ENCODE results near the gene ZKSCAN5.

The ZKSCAN5 gene

DNA sequence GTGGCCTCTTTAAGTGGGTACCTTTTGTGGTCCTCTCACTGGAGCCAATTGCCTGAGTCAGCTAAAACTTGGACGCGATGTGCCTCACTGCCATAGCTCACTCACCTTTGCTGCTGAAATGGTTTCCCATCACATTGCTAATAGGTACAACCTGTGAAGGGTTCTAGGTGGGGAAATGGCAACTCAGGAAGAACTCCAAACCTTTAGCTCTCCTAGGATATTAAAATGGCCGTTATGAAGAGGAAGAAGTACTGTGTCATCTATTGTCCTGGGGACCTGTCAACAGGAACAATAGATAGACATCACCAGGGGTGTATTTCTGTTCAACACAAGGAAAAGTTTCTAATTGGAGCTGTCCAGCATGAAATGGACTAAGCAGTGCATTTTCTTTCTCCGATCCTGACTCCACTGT is 52.7 kb downstream of the ZKSCAN5 start:
- Histone ChIP-seq H3K4me1 (peaks cover 31 to 69% (median 45%) of the 10 kb centered on the region in 10 experiments), H3K27me3 (no peaks in the 10 kb centered on the region), H3K27ac (peak overlapping the region; percentile 93 to 98 (median 97); a peak in 21 of 22 replicates), H3K9ac (peak overlapping the region; percentile 93 to 99 (median 97)), H3K9me3 (replicated peaks in 1 of 11) (no peaks in the 10 kb centered on the region), H3K4me3 (peak overlapping the region; percentile 76 to 96 (median 90)), H4K20me1 (peaks cover 10 to 32% (median 22%) of the 10 kb centered on the region in 11 experiments; a peak in 16 of 22 replicates), H3K36me3 (peaks cover 33 to 64% (median 54%) of the 10 kb centered on the region in 11 experiments), H3K4me2 (peak overlapping the region; percentile 81 to 94 (median 88))
- TF ChIP-seq Cebpa-rat (IDR thresholded peaks at IDR 0.05): no peak

GRCh38 chr7:99557940-99558305 is 53.5 kb downstream of the ZKSCAN5 start:
- Histone ChIP-seq H3K4me1 (peaks cover 27 to 71% (median 46%) of the 10 kb centered on the region in 10 experiments), H3K27ac (peak overlapping the region; percentile 93 to 98 (median 97)), H4K20me1 (peaks cover 10 to 39% (median 29%) of the 10 kb centered on the region in 11 experiments; a peak in 17 of 22 replicates), H3K27me3 (no peaks in the 10 kb centered on the region), H3K4me2 (peak overlapping the region; percentile 81 to 94 (median 88)), H3K9me3 (replicated peaks in 1 of 11) (no peaks in the 10 kb centered on the region), H3K9ac (peak overlapping the region; percentile 93 to 99 (median 97)), H3K4me3 (peak overlapping the region; percentile 76 to 96 (median 90)), H3K36me3 (peaks cover 40 to 72% (median 61%) of the 10 kb centered on the region in 11 experiments)
- TF ChIP-seq Cebpa-rat (IDR thresholded peaks at IDR 0.05): no peak

- no peaks in the 10 kb centered on the region for H3K27me3 ChIP-seq
- H4K20me1 ChIP-seq: peaks cover 10 to 45% (median 36%) of the 10 kb centered on the region in 11 experiments; a peak in 19 of 22 replicates
- H3K4me1 ChIP-seq: peaks cover 27 to 73% (median 51%) of the 10 kb centered on the region in 10 experiments
- peak within 1 kb of the TSS; percentile 81 to 94 (median 88) for H3K4me2 ChIP-seq
- H3K27ac ChIP-seq: peak within 1 kb of the TSS; percentile 93 to 98 (median 97)
- H3K9me3 ChIP-seq (replicated peaks in 1 of 11): no peaks in the 10 kb centered on the region
- peak within 1 kb of the TSS; percentile 93 to 99 (median 97) for H3K9ac ChIP-seq
- H3K36me3 ChIP-seq: peaks cover 43 to 73% (median 64%) of the 10 kb centered on the region in 11 experiments
- 0 out of 22 replicates have a peak, but pooled peaks of 1 of the 11 experiments have one; percentile 10 for TF ChIP-seq Cebpa-rat (IDR thresholded peaks at IDR 0.05)
- H3K4me3 ChIP-seq: peak within 1 kb of the TSS; percentile 76 to 96 (median 90)
Measured at GRCh38 chr7:99558306-99559174, 54.1 kb downstream of the ZKSCAN5 start, which contains the start of gene ZNF655. ZNF655 (plus strand) TSS chr7:99558642; CDS start chr7:99560560, 1,918 bp downstream.

- Histone ChIP-seq H3K27me3 (no peaks in the 10 kb centered on the region), H3K36me3 (peaks cover 45 to 73% (median 66%) of the 10 kb centered on the region in 11 experiments), H3K4me2 (peak overlapping the region; percentile 81 to 94 (median 88))
Measured at GRCh38 chr7:99559175-99559915, 54.9 kb downstream of the ZKSCAN5 start.

DNA sequence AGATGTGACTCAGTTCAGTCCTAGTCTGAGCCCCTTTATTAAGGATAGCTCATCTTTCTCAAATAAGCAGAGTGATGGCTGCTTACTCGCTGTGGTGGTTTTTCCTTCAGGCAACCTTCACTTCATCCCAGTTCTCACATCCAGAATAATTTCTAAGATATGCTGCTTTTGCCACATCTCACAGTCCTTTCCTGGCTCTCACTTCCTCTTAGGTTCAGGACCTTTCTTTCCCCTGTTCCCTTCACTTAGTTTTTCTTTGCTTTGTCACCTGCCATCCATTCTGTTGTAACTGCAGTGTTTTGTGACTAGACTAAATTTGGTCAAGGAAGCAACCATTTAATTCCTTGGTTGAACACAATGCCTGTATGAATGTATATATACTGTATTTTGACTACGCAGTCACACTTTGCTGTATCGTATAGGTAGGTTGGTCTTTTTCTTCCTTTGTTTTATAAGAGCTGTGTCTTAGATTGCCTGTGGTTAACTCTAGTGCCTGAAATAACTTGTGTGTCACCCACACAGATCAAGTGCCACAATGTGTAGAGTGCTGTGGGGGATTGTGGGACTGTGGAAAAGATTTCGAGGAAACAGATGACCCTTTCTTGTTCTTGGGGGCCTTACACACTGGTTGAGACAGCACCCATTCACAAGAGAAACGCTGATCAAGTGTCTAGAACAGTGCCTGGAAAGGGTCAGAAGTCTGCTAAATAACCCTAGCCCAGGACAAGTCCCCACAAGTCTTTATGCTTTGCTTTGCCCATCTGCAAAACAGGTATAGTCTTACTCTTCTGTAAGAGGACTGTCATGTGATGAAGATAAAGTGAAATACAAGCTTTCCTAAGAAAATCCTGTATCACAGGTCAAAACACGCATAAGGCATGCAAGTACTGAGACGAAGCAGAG is 56.6 kb downstream of the ZKSCAN5 start:
- peak overlapping the region in 7 of 11 experiments; percentile 12 to 98 (median 93); a peak in 10 of 22 replicates for H3K9ac ChIP-seq
- peak overlapping the region in 10 of 11 experiments; percentile 81 to 94 (median 88); a peak in 18 of 22 replicates for H3K4me2 ChIP-seq
- peak overlapping the region in 3 of 10 experiments; percentile 76 to 88 (median 80); a peak in 3 of 20 replicates for H3K4me3 ChIP-seq
- peaks cover 27 to 63% (median 47%) of the 10 kb centered on the region in 10 experiments for H3K4me1 ChIP-seq
- peak overlapping the region in 3 of 11 experiments; percentile 1 to 63 (median 18); a peak in 5 of 22 replicates for H3K27ac ChIP-seq
- no peak for TF ChIP-seq Cebpa-rat (IDR thresholded peaks at IDR 0.05)
- H3K9me3 ChIP-seq (replicated peaks in 1 of 11): no peaks in the 10 kb centered on the region
- H4K20me1 ChIP-seq: peaks cover 20 to 71% (median 54%) of the 10 kb centered on the region in 11 experiments; a peak in 20 of 22 replicates
- H3K27me3 ChIP-seq: no peaks in the 10 kb centered on the region
- peaks cover 61 to 73% (median 70%) of the 10 kb centered on the region in 11 experiments for H3K36me3 ChIP-seq

More at GRCh38 chr7:99559175-99559915, 54.9 kb downstream of the ZKSCAN5 start:
- H4K20me1 ChIP-seq: peaks cover 14 to 53% (median 40%) of the 10 kb centered on the region in 11 experiments; a peak in 20 of 22 replicates
- peaks cover 27 to 79% (median 52%) of the 10 kb centered on the region in 10 experiments for H3K4me1 ChIP-seq
- H3K4me3 ChIP-seq: peak overlapping the region; percentile 76 to 96 (median 90)
- H3K27ac ChIP-seq: peak overlapping the region; percentile 93 to 98 (median 97)
- no peak for TF ChIP-seq Cebpa-rat (IDR thresholded peaks at IDR 0.05)
- no peaks in the 10 kb centered on the region for H3K9me3 ChIP-seq (replicated peaks in 1 of 11)
- peak overlapping the region; percentile 93 to 99 (median 97) for H3K9ac ChIP-seq

DNA sequence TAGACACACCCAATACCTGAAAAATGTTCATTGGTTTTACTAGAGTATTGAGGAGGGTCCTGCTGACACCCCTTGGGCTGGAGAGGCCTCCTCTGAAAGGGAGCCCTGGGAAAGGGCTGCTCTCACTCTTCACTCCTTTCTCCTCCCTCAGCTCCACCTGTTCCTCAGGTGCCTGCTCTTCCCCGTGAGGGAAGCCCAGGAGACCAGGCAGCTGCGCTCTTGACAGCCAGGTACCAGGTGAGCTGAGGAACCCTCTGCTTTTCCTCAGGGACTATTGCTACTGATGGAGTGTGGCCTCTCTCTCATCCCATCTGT is 57.2 kb downstream of the ZKSCAN5 start:
- peak overlapping the region in 5 of 11 experiments; percentile 5 to 94 (median 85); a peak in 8 of 22 replicates for H3K4me2 ChIP-seq
- H3K9ac ChIP-seq: peak overlapping the region in 3 of 11 experiments; percentile 16 to 96 (median 26); a peak in 2 of 22 replicates
- TF ChIP-seq Cebpa-rat (IDR thresholded peaks at IDR 0.05): no peak
- H3K36me3 ChIP-seq: peaks cover 64 to 74% (median 71%) of the 10 kb centered on the region in 11 experiments
- peaks cover 25 to 57% (median 44%) of the 10 kb centered on the region in 10 experiments for H3K4me1 ChIP-seq
- H3K9me3 ChIP-seq (replicated peaks in 1 of 11): no peaks in the 10 kb centered on the region
- H4K20me1 ChIP-seq: peaks cover 25 to 77% (median 59%) of the 10 kb centered on the region in 11 experiments; a peak in 20 of 22 replicates
- no peaks in the 10 kb centered on the region for H3K27me3 ChIP-seq
- peak overlapping the region in 2 of 11 experiments; percentile 53 to 63; a peak in 2 of 22 replicates for H3K27ac ChIP-seq
- no peak overlapping the region for H3K4me3 ChIP-seq

DNA sequence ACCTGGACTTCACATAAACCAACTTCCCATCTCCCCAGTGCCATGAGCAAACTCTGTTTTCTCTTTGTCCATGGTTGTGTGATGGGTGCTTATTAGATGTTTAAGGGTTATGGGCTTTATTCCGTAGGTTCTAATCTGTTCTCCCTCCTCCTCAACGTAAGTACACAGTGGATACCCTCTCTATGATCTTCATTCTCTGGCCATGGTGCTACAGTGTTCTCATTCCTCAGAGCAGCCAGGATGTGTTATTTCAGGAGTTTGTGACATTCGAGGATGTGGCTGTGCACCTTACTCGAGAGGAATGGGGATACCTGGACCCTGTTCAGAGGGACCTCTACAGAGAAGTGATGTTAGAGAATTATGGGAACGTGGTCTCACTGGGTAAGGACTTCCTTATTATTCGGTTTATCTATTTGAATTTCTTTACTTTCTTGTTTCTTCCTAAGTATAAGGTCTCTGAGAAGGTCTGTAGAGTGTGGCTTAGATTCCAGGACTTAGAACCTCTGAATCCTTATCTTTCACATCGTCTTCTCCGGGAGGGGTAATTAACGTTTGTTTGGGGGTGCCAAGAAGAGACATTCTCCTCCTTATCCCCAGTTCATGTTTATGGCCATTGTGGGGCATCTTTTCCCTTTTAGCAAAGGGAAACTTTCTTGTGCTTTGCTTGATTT is 57.8 kb downstream of the ZKSCAN5 start:
- Histone ChIP-seq H3K4me2 (peak overlapping the region in 5 of 11 experiments; percentile 23 to 94 (median 85); a peak in 9 of 22 replicates), H3K9ac (peak overlapping the region in 5 of 11 experiments; percentile 14 to 96 (median 26); a peak in 4 of 22 replicates), H3K27me3 (no peaks in the 10 kb centered on the region), H3K4me3 (no peak overlapping the region), H3K9me3 (replicated peaks in 1 of 11) (no peaks in the 10 kb centered on the region), H3K4me1 (peaks cover 19 to 52% (median 38%) of the 10 kb centered on the region in 10 experiments), H3K27ac (peak overlapping the region in 4 of 11 experiments; percentile 22 to 63 (median 54); a peak in 6 of 22 replicates), H3K36me3 (peaks cover 67 to 75% (median 73%) of the 10 kb centered on the region in 11 experiments), H4K20me1 (peaks cover 25 to 82% (median 59%) of the 10 kb centered on the region in 11 experiments; a peak in 20 of 22 replicates)
- TF ChIP-seq Cebpa-rat (IDR thresholded peaks at IDR 0.05): no peak

Measured in BLaER1 treated with 17β-estradiol and CSF1 and Interleukin-3, amounts not matched to agents 10 nM and 100 nM (cell line).